HG02623 (cell line): ENCODE data around the gene PLA2G6.

Experiments used
- ATAC-seq: cut with Tn5 transposase; IDR thresholded peaks from one replicate; pipeline ENCODE4 v1.9.1; 2021; ENCODE audit warnings: moderate library complexity; ENCODE audit not compliant: unreplicated experiment

The PLA2G6 gene

DNA sequence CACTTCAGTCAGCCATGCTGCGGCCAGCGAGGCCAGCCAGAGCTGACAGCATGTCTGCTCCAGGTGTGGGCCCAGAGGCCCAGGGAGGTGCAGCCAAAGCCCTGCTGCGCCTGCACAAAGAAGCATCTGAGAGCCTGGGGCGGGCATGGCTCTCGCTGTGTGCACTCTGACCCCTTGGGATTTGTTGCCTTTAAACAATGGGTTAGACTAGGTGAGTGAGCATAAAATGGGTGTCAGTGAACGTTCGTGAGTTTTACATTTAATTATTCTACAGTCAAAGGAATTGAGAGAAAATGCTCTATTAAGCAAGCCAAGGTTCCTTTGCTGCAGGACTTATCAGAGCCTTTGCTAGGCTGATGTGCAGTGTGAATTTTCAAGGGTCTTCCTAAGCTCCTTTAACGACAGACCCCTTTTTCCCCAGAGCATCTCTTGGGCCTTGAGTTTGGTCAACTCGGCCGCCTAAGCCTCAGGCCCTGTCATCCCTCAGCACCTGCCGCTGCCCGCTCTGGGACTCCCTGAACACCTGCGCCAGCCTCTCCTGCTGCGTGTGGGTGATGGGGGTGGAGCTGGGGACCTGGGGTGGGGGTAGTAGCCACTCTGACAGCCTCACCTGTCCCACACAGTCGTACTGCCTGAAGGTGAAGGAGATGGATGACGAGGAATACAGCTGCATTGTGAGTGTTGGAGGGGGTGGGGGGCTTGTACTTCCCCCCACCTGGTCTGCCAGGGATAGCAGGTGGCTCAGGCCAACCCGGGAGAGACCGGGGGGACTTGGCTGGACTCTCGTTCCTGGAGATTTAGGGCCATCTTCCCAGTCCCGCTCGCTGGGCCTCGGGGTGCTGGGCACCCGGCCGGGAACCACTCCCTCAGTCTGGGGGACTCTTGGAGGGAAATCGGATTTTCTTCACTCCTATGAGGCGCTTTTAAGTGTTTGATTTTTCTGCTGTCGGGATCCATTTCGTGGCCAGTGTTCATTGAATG is 108.2 kb downstream of the PLA2G6 start:
- ATAC-seq, result no peak

DNA sequence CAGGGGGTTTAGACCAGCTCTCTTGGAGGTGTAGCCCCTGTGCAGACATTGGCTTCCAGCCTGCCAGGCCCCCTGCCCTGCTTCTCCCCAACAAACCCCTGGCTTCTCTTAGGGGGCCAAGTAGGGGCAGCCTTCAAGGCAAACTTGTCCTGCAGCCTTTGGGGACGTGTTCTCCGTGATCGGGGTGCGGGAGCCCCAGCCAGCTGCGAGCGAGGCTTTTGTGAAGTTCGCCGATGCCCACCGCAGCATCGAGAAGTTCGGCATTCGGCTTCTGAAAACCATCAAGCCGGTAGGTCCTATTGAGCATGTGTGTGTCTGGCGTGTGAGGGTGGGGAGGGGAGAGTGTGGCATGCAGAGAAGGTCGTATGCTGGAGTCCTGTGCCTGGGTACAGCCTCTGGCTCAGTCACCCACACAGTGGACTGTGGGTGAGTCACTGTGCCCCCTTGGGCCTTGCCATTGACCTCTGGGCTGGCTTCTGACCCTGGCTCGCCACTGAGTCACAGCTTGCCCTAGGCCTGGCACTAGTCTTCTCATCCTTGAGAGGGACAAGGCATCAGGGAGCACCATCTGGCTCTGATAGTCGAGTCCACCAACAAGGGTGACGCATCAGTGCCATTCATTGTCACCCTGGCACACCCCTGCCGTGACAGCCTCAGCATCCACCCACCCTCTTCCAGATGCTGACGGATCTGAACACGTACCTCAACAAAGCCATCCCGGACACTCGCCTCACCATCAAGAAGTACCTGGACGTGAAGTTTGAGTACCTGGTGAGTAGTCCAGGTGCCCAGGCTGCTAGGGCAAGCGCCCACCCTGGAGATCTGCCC is 109.1 kb downstream of the PLA2G6 start:
- ATAC-seq, result no peak

DNA sequence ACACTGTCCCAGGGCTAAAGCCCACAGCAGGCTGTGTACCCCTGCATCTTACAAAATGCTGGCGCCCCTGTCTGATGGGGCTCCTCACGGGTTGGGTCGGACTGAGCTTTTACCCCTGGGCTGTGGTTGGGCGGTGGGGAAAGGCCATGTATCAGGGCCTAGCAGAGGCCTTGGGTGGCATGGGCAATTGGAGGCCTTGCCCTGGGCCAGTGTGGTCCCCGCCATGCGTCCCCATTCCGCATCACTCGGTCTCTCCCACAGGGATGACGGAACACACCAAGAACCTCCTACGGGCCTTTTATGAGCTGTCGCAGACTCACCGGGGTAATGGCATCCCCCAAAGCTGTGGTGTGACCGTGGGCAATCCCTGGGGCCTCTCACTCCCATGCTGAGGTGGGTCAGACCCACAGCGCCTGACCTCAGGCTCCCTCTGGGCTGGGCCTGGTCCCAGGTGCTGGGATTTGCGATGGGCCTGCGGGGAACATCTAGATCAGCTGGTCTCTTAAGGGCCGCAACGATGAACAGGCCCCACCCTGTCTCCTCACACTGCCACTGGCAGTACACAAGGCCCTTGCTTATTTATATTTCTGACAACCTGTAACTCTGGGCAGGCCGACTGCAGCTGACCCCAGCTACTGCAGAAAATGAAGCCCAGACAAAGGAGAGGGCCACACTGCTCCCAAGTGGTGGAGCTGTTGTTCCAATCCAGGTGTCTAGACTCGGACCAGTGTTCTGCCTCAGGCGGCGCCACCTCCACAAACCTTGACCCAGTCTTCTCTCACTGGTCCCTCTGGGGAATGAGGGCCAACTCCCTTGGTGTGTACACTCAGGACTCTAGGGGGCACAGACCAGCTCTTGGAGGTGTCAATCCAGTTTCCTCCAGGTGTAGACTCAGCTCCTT is 110.0 kb downstream of the PLA2G6 start:
- ATAC-seq, result no peak

DNA sequence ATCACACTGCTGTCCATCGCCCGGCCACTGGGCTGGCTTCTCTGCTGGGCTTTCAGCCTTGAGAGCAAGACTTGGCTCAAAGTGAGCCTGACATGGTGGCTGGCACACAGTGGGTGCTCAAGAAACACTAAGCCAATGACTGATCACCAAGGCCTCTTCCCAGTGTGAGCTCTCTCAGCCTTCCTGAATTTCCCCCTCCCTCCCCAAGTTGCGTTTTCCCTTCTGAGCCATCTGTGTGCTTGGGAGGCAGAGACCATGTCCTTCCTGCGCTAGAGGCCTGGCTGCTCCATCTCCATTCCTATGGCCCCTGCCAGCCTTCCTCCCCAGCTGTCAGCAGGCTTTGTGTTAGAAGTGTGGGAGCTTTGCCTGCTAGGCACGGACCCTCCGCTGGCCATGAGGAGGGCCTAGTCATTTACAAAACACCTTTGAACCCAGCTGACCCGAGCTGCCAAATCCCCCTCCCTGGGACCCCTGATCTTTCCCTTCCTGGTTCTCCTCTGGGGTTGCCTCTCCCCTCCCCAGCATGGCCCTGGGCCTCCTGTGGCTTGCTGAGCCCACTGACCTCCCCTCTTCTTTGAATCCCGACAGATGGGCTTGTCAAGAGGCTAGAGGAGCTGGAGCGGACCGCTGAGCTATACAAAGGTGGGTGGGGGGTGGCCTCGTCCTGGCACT is 111.2 kb downstream of the PLA2G6 start:
- no peak for ATAC-seq

DNA sequence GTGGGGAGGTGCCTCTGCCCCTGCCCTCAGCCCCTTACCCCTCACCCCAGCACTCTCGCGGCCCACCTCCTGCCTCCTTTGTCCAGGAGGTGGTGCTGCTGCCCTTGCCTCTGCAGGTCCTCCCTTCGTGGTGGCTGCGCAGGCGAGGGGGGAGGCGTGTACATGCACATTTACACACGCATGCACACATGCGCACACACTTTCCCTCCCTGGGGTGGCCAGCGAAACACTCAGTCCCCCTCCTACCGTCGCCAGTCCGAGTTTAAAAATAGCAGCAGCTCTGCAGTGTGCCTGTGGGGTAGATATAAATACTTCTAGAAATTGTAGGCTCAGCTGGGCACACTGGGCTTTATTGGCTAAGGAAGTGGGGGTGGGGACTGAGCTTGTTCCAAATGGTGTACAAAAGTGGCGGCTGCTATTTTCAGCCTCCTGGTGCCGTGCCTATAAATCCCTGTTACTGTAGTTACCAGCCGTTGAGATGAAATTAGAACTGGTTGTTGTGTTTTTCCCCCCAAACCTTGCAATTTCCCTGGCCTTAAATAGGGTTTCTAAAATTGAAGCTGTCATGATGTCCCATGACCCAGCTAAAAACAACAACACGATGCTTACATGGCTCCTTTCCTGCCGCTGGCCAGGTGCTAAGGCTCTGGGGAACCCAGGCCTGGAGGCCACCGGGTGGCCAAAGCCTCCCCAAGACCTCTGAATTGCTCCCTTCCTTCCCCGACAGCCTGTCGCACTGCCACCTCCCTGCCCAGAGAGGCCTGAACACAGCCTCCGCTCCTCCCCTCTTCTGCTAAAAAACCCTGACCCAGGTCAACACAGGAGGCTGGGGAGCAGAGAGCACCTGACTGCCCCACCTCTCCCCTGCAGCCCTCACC is 112.0 kb downstream of the PLA2G6 start:
- no peak for ATAC-seq

DNA sequence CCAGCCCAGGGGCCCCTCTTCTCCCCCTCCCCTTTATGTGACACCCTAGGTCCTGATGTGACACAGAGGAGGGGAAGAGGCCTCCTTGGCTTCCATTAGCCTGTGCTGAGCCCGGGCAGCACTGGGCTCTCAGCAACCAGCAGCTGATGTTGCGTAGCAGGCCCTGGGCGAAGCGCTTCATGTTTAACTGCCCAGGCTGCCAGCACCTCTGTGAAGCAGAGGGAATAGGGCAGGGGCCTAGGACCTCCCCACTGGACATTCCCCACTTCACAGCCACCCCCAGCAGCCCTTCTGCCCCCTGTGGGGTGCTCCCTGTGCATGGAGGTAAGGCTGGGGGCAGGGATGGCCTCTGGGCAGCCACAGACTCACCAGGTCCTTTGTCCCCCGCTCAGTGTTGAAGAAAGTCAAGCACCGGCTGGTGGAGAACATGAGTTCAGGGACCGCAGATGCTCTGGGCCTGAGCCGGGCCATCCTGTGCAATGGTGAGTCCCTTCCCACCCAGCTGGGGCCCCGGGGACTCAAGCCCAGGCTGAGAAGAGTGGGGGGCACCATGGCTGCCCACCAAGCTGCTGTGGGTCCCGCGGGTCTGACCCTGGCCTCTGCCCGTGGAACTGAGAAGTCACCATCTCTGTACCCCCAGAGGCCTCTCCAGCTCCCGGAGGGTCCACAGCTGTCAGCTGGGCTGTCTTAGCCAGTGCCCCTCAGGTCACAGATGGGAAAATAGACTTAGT is 112.8 kb downstream of the PLA2G6 start:
- no peak for ATAC-seq

DNA sequence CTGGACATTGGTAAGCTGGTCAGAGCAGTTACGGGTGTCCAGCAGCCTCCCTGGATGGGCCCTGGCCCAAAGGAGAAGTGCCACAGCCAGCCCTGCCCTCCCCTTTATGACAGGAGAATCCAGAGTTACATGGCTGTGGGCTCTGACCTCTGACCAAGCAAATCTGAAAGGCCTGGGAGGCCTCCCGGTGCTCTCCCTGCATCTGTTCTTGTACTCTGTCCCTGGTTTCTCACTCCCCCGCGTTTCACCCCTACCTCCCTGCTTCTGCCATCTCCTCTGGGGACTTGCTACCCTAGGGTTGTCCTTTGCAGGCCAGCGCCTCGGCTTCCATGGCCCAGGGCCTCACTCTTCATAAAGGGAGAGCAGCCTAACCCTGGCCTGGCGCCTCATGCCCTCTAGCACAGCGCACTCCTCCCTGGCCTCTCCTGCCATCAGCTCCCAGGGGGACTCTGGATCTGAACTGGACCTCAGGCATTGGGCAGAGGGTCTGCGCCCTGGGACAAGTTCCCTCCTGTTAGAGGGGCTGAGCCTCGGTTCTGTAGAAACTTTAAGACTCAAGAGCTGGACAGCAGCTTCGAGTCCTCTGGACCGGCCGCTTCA is 113.8 kb downstream of the PLA2G6 start:
- ATAC-seq, result no peak

DNA sequence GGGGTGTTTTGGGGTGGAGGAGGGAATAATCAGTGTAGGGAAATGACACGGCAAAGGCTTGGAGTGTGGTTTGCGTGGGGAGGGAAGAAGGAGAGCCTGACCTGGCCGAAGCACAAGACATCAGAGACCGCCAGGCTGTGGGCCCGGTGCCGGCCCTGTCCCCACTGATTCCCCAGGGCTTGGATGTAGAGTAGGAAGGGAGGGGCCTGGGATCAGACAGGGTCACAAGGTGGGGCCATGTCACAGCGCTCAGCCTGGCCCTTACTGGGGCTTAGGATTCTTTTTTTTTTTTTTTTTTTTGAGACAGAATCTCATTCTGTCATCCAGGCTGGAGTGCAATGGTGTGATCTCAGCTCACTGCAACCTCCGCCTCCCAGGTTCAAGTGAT is 114.6 kb downstream of the PLA2G6 start:
- no peak for ATAC-seq

DNA sequence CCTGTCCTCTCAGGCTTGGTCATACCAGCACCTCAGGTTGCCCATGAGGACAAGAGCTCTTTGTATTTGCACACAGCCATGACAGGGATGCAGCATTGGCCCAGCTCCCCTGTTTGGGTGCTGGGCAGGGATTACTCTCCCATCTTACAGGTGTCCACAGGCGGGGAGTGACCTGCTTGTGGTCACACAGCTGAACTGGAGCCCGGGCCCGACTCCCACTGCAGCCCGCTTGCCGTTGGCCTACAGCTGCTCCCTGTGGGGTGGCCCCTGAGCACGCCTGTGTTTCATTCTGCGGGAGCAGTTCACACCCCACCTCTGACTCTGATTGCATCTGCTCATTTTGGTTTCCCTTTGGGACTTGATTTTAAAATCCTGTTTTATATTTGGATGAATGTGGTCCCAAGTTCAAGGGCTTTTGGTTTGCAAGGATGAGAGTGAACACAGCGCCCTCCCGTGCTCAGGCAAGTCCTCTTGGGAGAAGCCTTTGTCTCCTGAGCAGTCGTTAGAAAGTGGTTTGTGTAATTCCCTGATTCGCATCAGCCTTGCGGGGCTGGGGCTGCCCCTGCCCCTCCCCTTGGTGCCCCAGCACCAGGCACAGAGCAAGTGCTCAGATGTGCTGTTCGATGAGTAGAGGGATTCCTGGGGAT is 115.1 kb downstream of the PLA2G6 start:
- no peak for ATAC-seq

DNA sequence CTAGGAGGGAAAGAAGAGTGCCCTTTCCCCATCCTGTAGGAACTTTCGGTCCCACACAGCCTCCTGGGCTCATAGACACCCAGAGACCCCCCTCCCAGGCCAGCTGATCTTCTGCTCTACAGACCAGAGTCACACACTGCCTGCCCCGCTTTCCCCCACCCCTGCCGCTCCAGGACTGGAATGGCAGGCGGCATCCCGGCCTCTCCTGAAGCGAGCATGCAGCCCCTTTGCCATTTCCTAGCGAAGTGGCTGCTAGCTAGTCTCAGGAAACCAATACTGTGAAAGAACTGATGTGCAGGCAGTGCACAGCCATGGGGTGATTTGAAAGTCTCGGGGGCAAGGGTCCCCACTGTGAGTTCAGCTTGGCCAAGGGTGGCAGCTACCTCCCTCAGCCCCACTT is 116.1 kb downstream of the PLA2G6 start:
- no peak for ATAC-seq

DNA sequence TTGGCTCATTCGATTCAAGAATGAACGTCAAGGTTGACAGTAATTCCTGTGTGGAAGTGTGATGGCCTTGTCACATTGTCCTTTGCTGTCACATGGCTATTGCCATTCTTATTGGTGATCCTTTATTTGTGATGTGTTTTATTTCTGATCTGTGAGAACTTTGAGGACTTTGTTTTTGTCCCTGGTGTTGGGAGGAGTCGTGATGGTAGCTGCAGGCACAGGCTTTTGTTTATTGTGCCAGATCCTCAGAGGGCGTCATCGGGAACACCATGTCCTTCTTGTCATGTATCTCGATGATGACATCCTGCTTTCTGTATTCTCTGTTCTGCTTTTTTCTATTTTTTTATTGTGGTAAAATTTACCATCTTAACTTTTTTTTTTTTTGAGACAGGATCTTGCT is 118.8 kb downstream of the PLA2G6 start:
- no peak for ATAC-seq
